Parathyroid adenoma (tissue), 2 donors: ENCODE measurements around the gene RNF182.
"Not testable (repeated sequence)": the region's sequence is repeated elsewhere in the genome, so short reads cannot be mapped to it uniquely, and the experiment has no call there.

Source experiments
- H2AFZ ChIP-seq: fragments of 300-600 bp; sonication (generic); one replicate; pipeline ENCODE4 v1.7.0; 2017; ENCODE audit warnings: antibody characterized with exemption, mild to moderate bottlenecking
- H3K27ac ChIP-seq: fragments of 300-600 bp; sonication (generic); one replicate; pipeline ENCODE4 v1.7.0; 2017
- H3K27me3 ChIP-seq: fragments of 300-600 bp; sonication (generic); one replicate; pipeline ENCODE4 v1.7.0; 2017; ENCODE audit warnings: low read length; ENCODE audit not compliant: control insufficient read depth, insufficient read depth
- H3K36me3 ChIP-seq: fragments of 300-600 bp; sonication (generic); one replicate; pipeline ENCODE4 v1.7.0; 2017; ENCODE audit warnings: low read length; ENCODE audit not compliant: control insufficient read depth, insufficient read depth
- H3K4me1 ChIP-seq: fragments of 300-600 bp; sonication (generic); one replicate; pipeline ENCODE4 v1.7.0; 2017; ENCODE audit warnings: control low read depth
- H3K4me2 ChIP-seq: fragments of 300-600 bp; sonication (generic); one replicate; pipeline ENCODE4 v1.7.0; 2017; ENCODE audit warnings: low read length
- H3K4me3 ChIP-seq: fragments of 300-600 bp; sonication (generic); one replicate; pipeline ENCODE4 v1.7.0; 2017; ENCODE audit warnings: low read depth, low read length
- H3K79me2 ChIP-seq: fragments of 300-600 bp; sonication (generic); one replicate; pipeline ENCODE4 v1.7.0; 2017; ENCODE audit warnings: control low read depth
- H3K9ac ChIP-seq: fragments of 300-600 bp; sonication (generic); one replicate; pipeline ENCODE4 v1.7.0; 2017; ENCODE audit warnings: mild to moderate bottlenecking
- H3K9me3 ChIP-seq: fragments of 300-600 bp; sonication (generic); one replicate; pipeline ENCODE4 v1.7.0; 2017; ENCODE audit warnings: low read length; ENCODE audit not compliant: control insufficient read depth
- TF ChIP-seq, protein P1 (sequence below): fragments of 300-600 bp; sonication (generic); IDR thresholded peaks from one replicate; pipeline ENCODE4 v1.7.0; 2017; ENCODE audit warnings: antibody characterized with exemption, mild to moderate bottlenecking
- donor health status: primary hyperparathyroidism.

Gene RNF182

DNA sequence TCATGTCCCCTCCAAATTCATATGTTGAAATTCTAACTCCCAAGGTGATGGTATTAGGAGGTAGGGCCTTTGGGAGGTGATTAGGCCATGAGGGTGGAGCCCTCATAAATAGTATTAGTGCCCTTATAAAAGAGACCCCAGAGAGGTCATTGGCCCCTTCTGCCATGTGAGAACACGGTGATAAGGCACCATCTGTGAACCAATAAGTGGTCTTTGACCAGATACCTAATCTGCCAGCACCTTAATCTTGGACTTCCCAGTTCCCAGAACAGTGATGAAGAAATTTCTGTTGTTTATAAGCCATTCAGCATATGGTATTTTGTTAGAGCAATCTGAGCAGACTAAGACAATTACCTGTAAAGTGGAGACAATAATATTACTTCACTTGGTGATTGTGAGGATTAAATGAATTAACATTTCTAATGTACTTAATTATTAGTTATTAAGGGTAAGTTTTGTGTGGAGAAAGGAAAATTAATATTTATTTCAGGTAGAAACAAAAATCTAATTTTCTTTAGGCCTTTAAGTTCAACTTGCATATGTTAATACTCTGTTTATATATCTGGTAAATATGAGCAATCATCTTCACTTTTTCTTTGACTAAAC, 7.1 kb downstream of the RNF182 start:
- Histone ChIP-seq H2AFZ (no peak overlapping the region), H3K79me2 (peaks cover 4% of the 10 kb centered on the region), H3K27ac (no peak overlapping the region), H3K27me3 (no peaks in the 10 kb centered on the region), H3K4me1 (no peaks in the 10 kb centered on the region), H3K4me2 (no peak overlapping the region), H3K36me3 (no peaks in the 10 kb centered on the region), H3K9ac (no peak overlapping the region), H3K4me3 (no peak overlapping the region), H3K9me3 (no peaks in the 10 kb centered on the region)
- TF ChIP-seq, protein P1, sequence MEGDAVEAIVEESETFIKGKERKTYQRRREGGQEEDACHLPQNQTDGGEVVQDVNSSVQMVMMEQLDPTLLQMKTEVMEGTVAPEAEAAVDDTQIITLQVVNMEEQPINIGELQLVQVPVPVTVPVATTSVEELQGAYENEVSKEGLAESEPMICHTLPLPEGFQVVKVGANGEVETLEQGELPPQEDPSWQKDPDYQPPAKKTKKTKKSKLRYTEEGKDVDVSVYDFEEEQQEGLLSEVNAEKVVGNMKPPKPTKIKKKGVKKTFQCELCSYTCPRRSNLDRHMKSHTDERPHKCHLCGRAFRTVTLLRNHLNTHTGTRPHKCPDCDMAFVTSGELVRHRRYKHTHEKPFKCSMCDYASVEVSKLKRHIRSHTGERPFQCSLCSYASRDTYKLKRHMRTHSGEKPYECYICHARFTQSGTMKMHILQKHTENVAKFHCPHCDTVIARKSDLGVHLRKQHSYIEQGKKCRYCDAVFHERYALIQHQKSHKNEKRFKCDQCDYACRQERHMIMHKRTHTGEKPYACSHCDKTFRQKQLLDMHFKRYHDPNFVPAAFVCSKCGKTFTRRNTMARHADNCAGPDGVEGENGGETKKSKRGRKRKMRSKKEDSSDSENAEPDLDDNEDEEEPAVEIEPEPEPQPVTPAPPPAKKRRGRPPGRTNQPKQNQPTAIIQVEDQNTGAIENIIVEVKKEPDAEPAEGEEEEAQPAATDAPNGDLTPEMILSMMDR, result no peak

DNA sequence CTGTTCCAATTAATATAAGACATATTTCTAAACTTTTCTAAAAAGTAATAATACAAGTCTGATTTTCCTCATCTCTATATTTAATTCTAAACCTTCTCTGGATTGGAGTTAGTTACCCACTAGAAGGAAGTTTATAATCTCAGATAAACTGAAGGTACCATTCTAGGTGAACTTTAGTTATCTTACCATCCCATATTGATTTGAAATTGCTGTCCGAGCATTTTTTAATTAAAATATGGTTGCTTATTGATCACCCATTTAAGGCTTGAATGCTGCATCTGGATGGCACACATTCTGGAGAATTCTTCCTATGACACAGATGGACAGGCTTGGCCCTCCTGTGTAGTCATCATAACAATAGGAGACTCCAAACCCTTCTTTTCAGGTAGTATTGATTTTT, 8.0 kb downstream of the RNF182 start:
- H2AFZ ChIP-seq, result no peak overlapping the region

DNA sequence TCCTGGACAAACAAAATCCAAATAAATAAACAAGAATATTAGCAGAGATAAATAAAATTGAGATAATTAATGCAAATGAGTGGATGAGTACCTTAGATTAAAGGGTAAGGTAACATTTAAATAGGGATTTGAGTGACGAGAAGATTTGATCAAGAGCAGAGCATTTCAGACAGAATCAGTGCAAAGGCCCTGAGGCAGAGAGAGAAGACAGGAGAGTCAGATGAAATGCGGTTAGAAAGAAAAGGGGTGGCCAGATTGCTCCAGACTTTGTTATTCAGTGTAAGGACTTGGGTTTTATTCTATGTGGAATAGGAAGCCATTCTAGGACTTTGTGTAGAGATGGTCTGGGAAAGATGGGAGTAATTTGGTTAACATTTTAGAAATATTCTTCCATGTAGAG, 10.0 kb downstream of the RNF182 start:
- H3K4me3 ChIP-seq, result no peak overlapping the region
- no peak overlapping the region for H3K27ac ChIP-seq
- H3K9me3 ChIP-seq, result no peaks in the 10 kb centered on the region
- no peaks in the 10 kb centered on the region for H3K36me3 ChIP-seq
- no peaks in the 10 kb centered on the region for H3K27me3 ChIP-seq
- peaks cover 4% of the 10 kb centered on the region for H3K79me2 ChIP-seq
- no peak overlapping the region for H3K4me2 ChIP-seq
- H2AFZ ChIP-seq, result no peak overlapping the region
- TF ChIP-seq, protein P1, result no peak
- no peak overlapping the region for H3K9ac ChIP-seq
- no peaks in the 10 kb centered on the region for H3K4me1 ChIP-seq

More for the DNA sequence above, 8.0 kb downstream of the RNF182 start:
- Histone ChIP-seq H3K9ac (no peak overlapping the region), H3K27me3 (no peaks in the 10 kb centered on the region), H3K4me2 (no peak overlapping the region), H3K9me3 (no peaks in the 10 kb centered on the region), H3K79me2 (peaks cover 4% of the 10 kb centered on the region), H3K36me3 (no peaks in the 10 kb centered on the region), H3K4me3 (no peak overlapping the region), H3K27ac (no peak overlapping the region), H3K4me1 (no peaks in the 10 kb centered on the region)
- TF ChIP-seq, protein P1, result no peak

DNA sequence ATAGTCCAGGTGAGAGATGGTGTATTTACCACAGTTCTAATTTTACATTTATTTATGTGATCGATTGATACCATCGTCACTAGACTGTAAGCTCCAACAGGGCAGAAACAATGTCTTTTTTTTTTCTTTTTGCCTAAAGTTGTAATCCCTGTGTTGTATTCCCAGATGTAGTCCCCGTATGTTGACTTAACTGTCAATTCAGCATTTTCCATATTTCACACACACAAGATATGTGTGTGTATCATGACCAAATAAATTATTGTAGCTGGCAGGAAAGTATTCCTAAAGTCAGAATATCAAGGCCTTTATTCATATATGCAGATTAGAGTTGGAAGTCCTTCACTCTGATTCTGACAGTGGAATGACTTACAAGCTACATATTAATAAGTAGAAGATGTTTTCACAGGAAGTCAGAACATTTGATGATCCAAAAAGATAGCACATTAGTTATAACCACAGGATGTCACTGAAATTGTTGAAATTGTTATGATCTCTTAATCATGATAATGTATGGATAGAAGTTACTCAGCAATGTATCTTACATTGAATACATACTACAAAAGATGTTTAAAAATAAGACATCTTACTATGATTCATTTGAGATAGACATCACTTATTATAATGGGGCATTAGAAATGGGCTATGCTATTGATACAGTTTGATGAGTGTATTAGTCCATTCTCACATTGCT, 10.6 kb downstream of the RNF182 start:
- TF ChIP-seq, protein P1, result no peak

DNA sequence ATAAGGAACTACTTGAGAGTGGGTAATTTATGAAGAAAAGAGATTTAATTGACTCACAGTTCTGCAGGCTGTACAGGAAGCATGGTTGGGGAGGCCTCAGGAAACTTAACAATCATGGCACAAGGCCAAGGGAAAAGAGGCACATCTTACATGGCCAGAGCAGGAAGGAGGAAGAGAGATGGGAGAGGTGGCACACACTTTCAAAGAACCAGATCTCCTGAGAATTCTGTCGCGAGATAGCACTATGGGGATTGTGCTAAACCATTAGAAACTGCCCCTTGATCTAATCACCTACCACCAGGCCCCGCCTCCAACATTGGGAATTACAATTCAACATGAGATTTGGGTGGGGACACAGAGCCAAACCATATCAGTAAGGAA, 11.1 kb downstream of the RNF182 start:
- not testable (repeated sequence) for H3K79me2 ChIP-seq, H3K4me2 ChIP-seq, H3K36me3 ChIP-seq, H3K27me3 ChIP-seq, H3K4me1 ChIP-seq, H2AFZ ChIP-seq, H3K9me3 ChIP-seq, H3K9ac ChIP-seq, H3K4me3 ChIP-seq, H3K27ac ChIP-seq

More for the DNA sequence above, 10.6 kb downstream of the RNF182 start:
- Histone ChIP-seq H2AFZ (no peak overlapping the region), H3K4me2 (no peak overlapping the region), H3K4me3 (no peak overlapping the region), H3K9ac (no peak overlapping the region), H3K36me3 (no peaks in the 10 kb centered on the region), H3K9me3 (no peaks in the 10 kb centered on the region), H3K27ac (no peak overlapping the region), H3K4me1 (no peaks in the 10 kb centered on the region), H3K27me3 (no peaks in the 10 kb centered on the region), H3K79me2 (peaks cover 4% of the 10 kb centered on the region)
